Mucosa of descending colon (tissue), 3 donors: Measurements from ENCODE around the gene NT5DC1. TPM values are rescaled to one million over a fixed set of nuclear protein-coding genes. Genes with fewer than 3 reads are reported as not detected.

Source experiments
- ATAC-seq: fragments of 200-7000 bp; cut with Tn5 transposase; one replicate; pipeline ENCODE4 v1.9.1; 2020; ENCODE audit warnings: mild to moderate bottlenecking, moderate library complexity
- DNase-seq, 3 donors: peaks; one replicate each; pipeline ENCODE4 v3.0.0-alpha.2; 2020
- H3K36me3 ChIP-seq: fragments of 200-600 bp; one replicate; pipeline ENCODE4 v1.8.0; 2021; ENCODE audit warnings: low read depth, mild to moderate bottlenecking
- H3K4me1 ChIP-seq: fragments of 200-600 bp; one replicate; pipeline ENCODE4 v1.8.0; 2021; ENCODE audit warnings: low read depth, mild to moderate bottlenecking
- H3K4me3 ChIP-seq: fragments of 200-600 bp; one replicate; pipeline ENCODE4 v1.8.0; 2021; ENCODE audit warnings: mild to moderate bottlenecking
- H3K9me3 ChIP-seq: fragments of 200-600 bp; one replicate; pipeline ENCODE4 v1.8.0; 2021; ENCODE audit warnings: mild to moderate bottlenecking
- CTCF ChIP-seq: fragments of 200-600 bp; IDR thresholded peaks from one replicate; pipeline ENCODE4 v1.8.0; 2022; ENCODE audit warnings: antibody characterized with exemption, mild to moderate bottlenecking
- intact Hi-C, 2 donors: fragments of 100-400 bp; cut with DNase I in 1 of 2; cut with micrococcal nuclease in 1 of 2; formaldehyde crosslinking; loops; one replicate each; pipeline versions ENCODE4 v1.11.0 to v1.11.1; 2022; cut with DNase I, micrococcal nuclease
- total RNA-seq, 3 donors: library from RNA; stranded (reverse); fragmentation: NEBNext Ultra II Directional in 2 of 3; extraction: Animal tissue kit (Norgen Biotek cat#: 25700) in 2 of 3; gene quantifications; one replicate each; pipeline versions ENCODE4 v1.2.1 to v1.2.4, GENCODE V29; 2021 to 2023
- donor health status: DM: no; HTN: no; CAD: no; lungs with moderate emphysema.
- donor health status: DM: no; HTN: no; CAD: no.
- donor health status: DM: no; HTN: yes; CAD: no.

Gene NT5DC1
- total RNA-seq, 3 donors from 2014 or later: 32.6 to 49.6 (median 43.2) TPM

- DNase-seq: no peak
- intact Hi-C loops: no loop called here
- no peak for ATAC-seq
- peaks cover 4% of the 10 kb centered on the region for H3K4me1 ChIP-seq
- TF ChIP-seq CTCF: no peak
- H3K4me3 ChIP-seq: no peak overlapping the region
- H3K9me3 ChIP-seq: no peaks in the 10 kb centered on the region
- H3K36me3 ChIP-seq: no peaks in the 10 kb centered on the region
Measured at GRCh38 chr6:116253188-116253504, 152.5 kb downstream of the NT5DC1 start.

- H3K4me3 ChIP-seq: peak within 1 kb of the TSS; percentile 54
Measured at GRCh38 chr6:116253505-116254296, 153.0 kb downstream of the NT5DC1 start, which contains the start of gene TSPYL4. Gene TSPYL4 (minus strand): TSS chr6:116254075. CDS start chr6:116254008, 67 bp downstream.

GRCh38 chr6:116254297-116255056, 153.8 kb downstream of the NT5DC1 start:
- peak; percentile 37 for ATAC-seq

More at GRCh38 chr6:116253505-116254296, 153.0 kb downstream of the NT5DC1 start, which contains the start of gene TSPYL4:
- DNase-seq (peak; percentile 93 to 96 (median 94)), ATAC-seq (peak; percentile 99)
- no peaks in the 10 kb centered on the region for H3K36me3 ChIP-seq
- intact Hi-C loops: no loop called here
- H3K4me1 ChIP-seq: peaks cover 4% of the 10 kb centered on the region
- no peak for TF ChIP-seq CTCF
- H3K9me3 ChIP-seq: no peaks in the 10 kb centered on the region

GRCh38 chr6:116255246-116255800, 154.7 kb downstream of the NT5DC1 start:
- DNase-seq (no peak), ATAC-seq (no peak)
- intact Hi-C loops: no loop called here

More at GRCh38 chr6:116254297-116255056, 153.8 kb downstream of the NT5DC1 start:
- no peak overlapping the region for H3K4me3 ChIP-seq
- no peak for DNase-seq
- H3K36me3 ChIP-seq: no peaks in the 10 kb centered on the region
- TF ChIP-seq CTCF: no peak
- H3K9me3 ChIP-seq: no peaks in the 10 kb centered on the region
- intact Hi-C loops: no loop called here
- H3K4me1 ChIP-seq: peaks cover 4% of the 10 kb centered on the region

More at GRCh38 chr6:116255246-116255800, 154.7 kb downstream of the NT5DC1 start:
- no peak for TF ChIP-seq CTCF
- Histone ChIP-seq H3K4me1 (peaks cover 4% of the 10 kb centered on the region), H3K9me3 (no peaks in the 10 kb centered on the region), H3K4me3 (no peak overlapping the region), H3K36me3 (no peaks in the 10 kb centered on the region)
